GM23338 (cell line): Measurements from ENCODE around the gene SLAIN1. TPM values are rescaled to one million over a fixed set of nuclear protein-coding genes. Genes with fewer than 3 reads are reported as not detected.

Source experiments
- ATAC-seq: fragments of 200-7000 bp; cut with Tn5 transposase; 3 replicates; pipeline ENCODE4 v1.9.1; 2020
- DNase-seq: peaks from one replicate; pipeline ENCODE4 v3.0.0-alpha.2; 2015; ENCODE audit warnings: low spot score
- H2AFZ ChIP-seq: fragments of 200-600 bp; sonication (generic); 2 replicates; pipeline ENCODE4 v1.8.0; 2016; ENCODE audit warnings: antibody characterized with exemption, mild to moderate bottlenecking, moderate library complexity
- H3F3A ChIP-seq: fragments of 200-600 bp; sonication (generic); replicated peaks from 2 replicates; pipeline ENCODE4 v1.8.0; 2017; ENCODE audit warnings: antibody characterized with exemption, mixed run types, low read depth
- H3K27ac ChIP-seq: fragments of 200-600 bp; sonication (generic); 2 replicates; pipeline ENCODE4 v1.6.1; 2016; ENCODE audit warnings: low read depth
- H3K27me3 ChIP-seq: fragments of 200-600 bp; sonication (generic); 2 replicates; pipeline ENCODE4 v1.8.0; 2016; ENCODE audit warnings: mild to moderate bottlenecking, mixed run types, moderate library complexity; ENCODE audit not compliant: insufficient read depth
- H3K36me3 ChIP-seq: fragments of 200-600 bp; sonication (generic); 2 replicates; pipeline ENCODE4 v1.8.0; 2016; ENCODE audit warnings: mild to moderate bottlenecking; ENCODE audit not compliant: insufficient read depth
- H3K4me1 ChIP-seq: fragments of 200-600 bp; sonication (generic); 2 replicates; pipeline ENCODE4 v1.8.0; 2016; ENCODE audit warnings: mild to moderate bottlenecking, moderate library complexity; ENCODE audit not compliant: insufficient read depth
- H3K4me2 ChIP-seq: fragments of 200-600 bp; sonication (generic); 2 replicates; pipeline ENCODE4 v1.7.1; 2017; ENCODE audit warnings: mixed run types
- H3K4me3 ChIP-seq: fragments of 200-600 bp; sonication (generic); 2 replicates; pipeline ENCODE4 v1.6.1; 2016; ENCODE audit warnings: mixed run types
- H3K79me2 ChIP-seq: fragments of 200-600 bp; sonication (generic); replicated peaks from 2 replicates; pipeline ENCODE4 v1.8.0; 2017; ENCODE audit warnings: mild to moderate bottlenecking; ENCODE audit not compliant: insufficient read depth
- H3K9me2 ChIP-seq: fragments of 200-600 bp; sonication (generic); 2 replicates; pipeline ENCODE4 v1.8.0; 2017; ENCODE audit not compliant: insufficient read depth
- H4K20me1 ChIP-seq: fragments of 200-600 bp; sonication (generic); replicated peaks from 2 replicates; pipeline ENCODE4 v1.8.0; 2017; ENCODE audit warnings: mild to moderate bottlenecking; ENCODE audit not compliant: insufficient read depth
- H3K27ac Mint-ChIP-seq: 2 replicates; pipeline ENCODE4 v1.8.0; 2020; ENCODE audit warnings: inconsistent platforms, mild to moderate bottlenecking, moderate library complexity, mixed read lengths
- H3K27me3 Mint-ChIP-seq: 3 replicates; pipeline ENCODE4 v1.8.0; 2022; ENCODE audit warnings: low read depth, mild to moderate bottlenecking, moderate library complexity, mixed read lengths, inconsistent platforms; ENCODE audit not compliant: insufficient read depth, poor library complexity
- H3K36me3 Mint-ChIP-seq: 3 replicates; pipeline ENCODE4 v1.8.0; 2021; ENCODE audit warnings: low read depth, mild to moderate bottlenecking, inconsistent platforms, moderate library complexity, mixed read lengths
- H3K4me1 Mint-ChIP-seq: 3 replicates; pipeline ENCODE4 v1.8.0; 2020; ENCODE audit warnings: mild to moderate bottlenecking, inconsistent platforms, mixed read lengths
- H3K4me3 Mint-ChIP-seq: 3 replicates; pipeline ENCODE4 v1.8.0; 2021; ENCODE audit warnings: moderate library complexity, mild to moderate bottlenecking, inconsistent platforms, mixed read lengths
- H3K9me3 Mint-ChIP-seq: 3 replicates; pipeline ENCODE4 v1.8.0; 2020; ENCODE audit warnings: moderate library complexity, mild to moderate bottlenecking, inconsistent platforms, mixed read lengths
- CREB1 ChIP-seq: fragments of 250-450 bp; sonication (Bioruptor Pico); IDR thresholded peaks from 2 replicates; pipeline ENCODE4 v1.5.0; 2020; ENCODE audit warnings: low read depth, mild to moderate bottlenecking, moderate library complexity
- ETS1 ChIP-seq: IDR thresholded peaks from 2 replicates; pipeline ENCODE4 v1.6.1; 2016; ENCODE audit warnings: antibody characterized with exemption
- EZH2 ChIP-seq: fragments of 200-600 bp; sonication (generic); IDR thresholded peaks from one replicate; pipeline ENCODE4 v1.8.0; 2017; ENCODE audit warnings: antibody characterized with exemption, mild to moderate bottlenecking, low read depth; ENCODE audit not compliant: unreplicated experiment
- EZH2phosphoT487 ChIP-seq: fragments of 200-600 bp; sonication (generic); IDR thresholded peaks from one replicate; pipeline ENCODE4 v1.8.1; 2018; ENCODE audit warnings: antibody characterized with exemption; ENCODE audit not compliant: unreplicated experiment
- JUNB ChIP-seq: IDR thresholded peaks from one replicate; pipeline ENCODE4 v1.6.1; 2016; ENCODE audit warnings: antibody characterized with exemption; ENCODE audit not compliant: unreplicated experiment
- NANOG ChIP-seq: IDR thresholded peaks from 2 replicates; pipeline ENCODE4 v1.6.1; 2016; ENCODE audit warnings: antibody characterized with exemption, borderline replicate concordance
- POLR2AphosphoS5 ChIP-seq: IDR thresholded peaks from 2 replicates; pipeline ENCODE4 v1.6.1; 2016; ENCODE audit warnings: antibody characterized with exemption, low read depth
- ZNF331 ChIP-seq: fragments of 250-450 bp; sonication (Bioruptor Pico); IDR thresholded peaks from 2 replicates; pipeline ENCODE4 v1.5.0; 2020; ENCODE audit warnings: low read depth, mild to moderate bottlenecking, moderate library complexity
- polyA plus RNA-seq: library from polyadenylated mRNA; unstranded; fragments of >200 nt; fragmentation: Nextera tagmentation; extraction: Ambion mirVana; gene quantifications from 2 replicates; pipeline ENCODE4 v1.2.1, GENCODE V29; 2016
- total RNA-seq: library from RNA; depleted of rRNA; stranded (reverse); fragments of >200 nt; shearing (Covaris generic); gene quantifications from 2 replicates; pipeline ENCODE4 v1.2.3, GENCODE V29; 2014
- TF ChIP-seq, protein P1 (sequence below): fragments of 250-450 bp; sonication (Bioruptor Pico); IDR thresholded peaks from 2 replicates; pipeline ENCODE4 v1.5.0; 2020; ENCODE audit warnings: mild to moderate bottlenecking, moderate library complexity
- TF ChIP-seq, protein P2 (sequence below): IDR thresholded peaks from one replicate; pipeline ENCODE4 v1.6.1; 2018; ENCODE audit warnings: antibody characterized with exemption; ENCODE audit not compliant: unreplicated experiment

Gene SLAIN1
- total and polyA plus RNA-seq, 2 experiments from 2014 or later: 16.3 to 44.2 TPM

- Histone ChIP-seq H3K36me3 (no peaks in the 10 kb centered on the region), H3K27me3 (no peaks in the 10 kb centered on the region), H3K79me2 (no peaks in the 10 kb centered on the region), H4K20me1 (no peaks in the 10 kb centered on the region), H3F3A (no peaks in the 10 kb centered on the region), H3K4me3 (no peak overlapping the region), H3K27ac (no peak overlapping the region), H3K4me1 (peaks cover 10% of the 10 kb centered on the region; the same call in 1 of the 2 replicates), H2AFZ (no peak overlapping the region), H3K4me2 (no peak overlapping the region), H3K9me2 (no peaks in the 10 kb centered on the region)
- peaks cover 13% of the 10 kb centered on the region for H3K4me1 Mint-ChIP-seq
- ATAC-seq (no peak; the same call in 2 of the 3 replicates), DNase-seq (no peak)
- no peak overlapping the region; the same call in 1 of the 2 replicates for H3K27ac Mint-ChIP-seq
- peaks cover 7% of the 10 kb centered on the region; the same call in 2 of the 3 replicates for H3K36me3 Mint-ChIP-seq
- TF ChIP-seq CREB1 (CRISPR knock-in tag) (no peak), ETS1 (no peak), POLR2AphosphoS5 (no peak), NANOG (no peak), EZH2phosphoT487 (no peak), ZNF331 (CRISPR knock-in tag) (no peak), JUNB (no peak), EZH2 (no peak)
- TF ChIP-seq, protein P1, sequence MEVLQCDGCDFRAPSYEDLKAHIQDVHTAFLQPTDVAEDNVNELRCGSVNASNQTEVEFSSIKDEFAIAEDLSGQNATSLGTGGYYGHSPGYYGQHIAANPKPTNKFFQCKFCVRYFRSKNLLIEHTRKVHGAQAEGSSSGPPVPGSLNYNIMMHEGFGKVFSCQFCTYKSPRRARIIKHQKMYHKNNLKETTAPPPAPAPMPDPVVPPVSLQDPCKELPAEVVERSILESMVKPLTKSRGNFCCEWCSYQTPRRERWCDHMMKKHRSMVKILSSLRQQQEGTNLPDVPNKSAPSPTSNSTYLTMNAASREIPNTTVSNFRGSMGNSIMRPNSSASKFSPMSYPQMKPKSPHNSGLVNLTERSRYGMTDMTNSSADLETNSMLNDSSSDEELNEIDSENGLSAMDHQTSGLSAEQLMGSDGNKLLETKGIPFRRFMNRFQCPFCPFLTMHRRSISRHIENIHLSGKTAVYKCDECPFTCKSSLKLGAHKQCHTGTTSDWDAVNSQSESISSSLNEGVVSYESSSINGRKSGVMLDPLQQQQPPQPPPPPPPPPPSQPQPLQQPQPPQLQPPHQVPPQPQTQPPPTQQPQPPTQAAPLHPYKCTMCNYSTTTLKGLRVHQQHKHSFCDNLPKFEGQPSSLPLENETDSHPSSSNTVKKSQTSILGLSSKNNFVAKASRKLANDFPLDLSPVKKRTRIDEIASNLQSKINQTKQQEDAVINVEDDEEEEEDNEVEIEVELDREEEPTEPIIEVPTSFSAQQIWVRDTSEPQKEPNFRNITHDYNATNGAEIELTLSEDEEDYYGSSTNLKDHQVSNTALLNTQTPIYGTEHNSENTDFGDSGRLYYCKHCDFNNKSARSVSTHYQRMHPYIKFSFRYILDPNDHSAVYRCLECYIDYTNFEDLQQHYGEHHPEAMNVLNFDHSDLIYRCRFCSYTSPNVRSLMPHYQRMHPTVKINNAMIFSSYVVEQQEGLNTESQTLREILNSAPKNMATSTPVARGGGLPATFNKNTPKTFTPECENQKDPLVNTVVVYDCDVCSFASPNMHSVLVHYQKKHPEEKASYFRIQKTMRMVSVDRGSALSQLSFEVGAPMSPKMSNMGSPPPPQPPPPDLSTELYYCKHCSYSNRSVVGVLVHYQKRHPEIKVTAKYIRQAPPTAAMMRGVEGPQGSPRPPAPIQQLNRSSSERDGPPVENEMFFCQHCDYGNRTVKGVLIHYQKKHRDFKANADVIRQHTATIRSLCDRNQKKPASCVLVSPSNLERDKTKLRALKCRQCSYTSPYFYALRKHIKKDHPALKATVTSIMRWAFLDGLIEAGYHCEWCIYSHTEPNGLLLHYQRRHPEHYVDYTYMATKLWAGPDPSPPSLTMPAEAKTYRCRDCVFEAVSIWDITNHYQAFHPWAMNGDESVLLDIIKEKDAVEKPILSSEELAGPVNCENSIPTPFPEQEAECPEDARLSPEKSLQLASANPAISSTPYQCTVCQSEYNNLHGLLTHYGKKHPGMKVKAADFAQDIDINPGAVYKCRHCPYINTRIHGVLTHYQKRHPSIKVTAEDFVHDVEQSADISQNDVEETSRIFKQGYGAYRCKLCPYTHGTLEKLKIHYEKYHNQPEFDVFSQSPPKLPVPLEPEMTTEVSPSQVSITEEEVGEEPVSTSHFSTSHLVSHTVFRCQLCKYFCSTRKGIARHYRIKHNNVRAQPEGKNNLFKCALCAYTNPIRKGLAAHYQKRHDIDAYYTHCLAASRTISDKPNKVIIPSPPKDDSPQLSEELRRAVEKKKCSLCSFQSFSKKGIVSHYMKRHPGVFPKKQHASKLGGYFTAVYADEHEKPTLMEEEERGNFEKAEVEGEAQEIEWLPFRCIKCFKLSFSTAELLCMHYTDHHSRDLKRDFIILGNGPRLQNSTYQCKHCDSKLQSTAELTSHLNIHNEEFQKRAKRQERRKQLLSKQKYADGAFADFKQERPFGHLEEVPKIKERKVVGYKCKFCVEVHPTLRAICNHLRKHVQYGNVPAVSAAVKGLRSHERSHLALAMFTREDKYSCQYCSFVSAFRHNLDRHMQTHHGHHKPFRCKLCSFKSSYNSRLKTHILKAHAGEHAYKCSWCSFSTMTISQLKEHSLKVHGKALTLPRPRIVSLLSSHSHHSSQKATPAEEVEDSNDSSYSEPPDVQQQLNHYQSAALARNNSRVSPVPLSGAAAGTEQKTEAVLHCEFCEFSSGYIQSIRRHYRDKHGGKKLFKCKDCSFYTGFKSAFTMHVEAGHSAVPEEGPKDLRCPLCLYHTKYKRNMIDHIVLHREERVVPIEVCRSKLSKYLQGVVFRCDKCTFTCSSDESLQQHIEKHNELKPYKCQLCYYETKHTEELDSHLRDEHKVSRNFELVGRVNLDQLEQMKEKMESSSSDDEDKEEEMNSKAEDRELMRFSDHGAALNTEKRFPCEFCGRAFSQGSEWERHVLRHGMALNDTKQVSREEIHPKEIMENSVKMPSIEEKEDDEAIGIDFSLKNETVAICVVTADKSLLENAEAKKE (CRISPR knock-in tag): no peak
- TF ChIP-seq, protein P2, sequence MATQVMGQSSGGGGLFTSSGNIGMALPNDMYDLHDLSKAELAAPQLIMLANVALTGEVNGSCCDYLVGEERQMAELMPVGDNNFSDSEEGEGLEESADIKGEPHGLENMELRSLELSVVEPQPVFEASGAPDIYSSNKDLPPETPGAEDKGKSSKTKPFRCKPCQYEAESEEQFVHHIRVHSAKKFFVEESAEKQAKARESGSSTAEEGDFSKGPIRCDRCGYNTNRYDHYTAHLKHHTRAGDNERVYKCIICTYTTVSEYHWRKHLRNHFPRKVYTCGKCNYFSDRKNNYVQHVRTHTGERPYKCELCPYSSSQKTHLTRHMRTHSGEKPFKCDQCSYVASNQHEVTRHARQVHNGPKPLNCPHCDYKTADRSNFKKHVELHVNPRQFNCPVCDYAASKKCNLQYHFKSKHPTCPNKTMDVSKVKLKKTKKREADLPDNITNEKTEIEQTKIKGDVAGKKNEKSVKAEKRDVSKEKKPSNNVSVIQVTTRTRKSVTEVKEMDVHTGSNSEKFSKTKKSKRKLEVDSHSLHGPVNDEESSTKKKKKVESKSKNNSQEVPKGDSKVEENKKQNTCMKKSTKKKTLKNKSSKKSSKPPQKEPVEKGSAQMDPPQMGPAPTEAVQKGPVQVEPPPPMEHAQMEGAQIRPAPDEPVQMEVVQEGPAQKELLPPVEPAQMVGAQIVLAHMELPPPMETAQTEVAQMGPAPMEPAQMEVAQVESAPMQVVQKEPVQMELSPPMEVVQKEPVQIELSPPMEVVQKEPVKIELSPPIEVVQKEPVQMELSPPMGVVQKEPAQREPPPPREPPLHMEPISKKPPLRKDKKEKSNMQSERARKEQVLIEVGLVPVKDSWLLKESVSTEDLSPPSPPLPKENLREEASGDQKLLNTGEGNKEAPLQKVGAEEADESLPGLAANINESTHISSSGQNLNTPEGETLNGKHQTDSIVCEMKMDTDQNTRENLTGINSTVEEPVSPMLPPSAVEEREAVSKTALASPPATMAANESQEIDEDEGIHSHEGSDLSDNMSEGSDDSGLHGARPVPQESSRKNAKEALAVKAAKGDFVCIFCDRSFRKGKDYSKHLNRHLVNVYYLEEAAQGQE: no peak
- no peak overlapping the region for H3K4me3 Mint-ChIP-seq
- H3K27me3 Mint-ChIP-seq: peaks cover 3% of the 10 kb centered on the region
- no peaks in the 10 kb centered on the region for H3K9me3 Mint-ChIP-seq
Measured at GRCh38 chr13:77776704-77777103, 79.2 kb downstream of the SLAIN1 start.
